ENCODE results near the gene RPRML.
"Not testable (repeated sequence)": the region's sequence is repeated elsewhere in the genome, so short reads cannot be mapped to it uniquely, and the experiment has no call there.

RPRML gene

GRCh38 chr17:46976626-46977270 is 2.3 kb downstream of the RPRML start:
- peak in 1 of 14 donors; percentile 77 for DNase-seq

GRCh38 chr17:46975287-46975686 is 3.8 kb downstream of the RPRML start:
- no peak for DNase-seq

GRCh38 chr17:46974086-46974485 is 5.0 kb downstream of the RPRML start:
- DNase-seq, result peak in 1 of 14 donors; percentile 88

- DNase-seq, result peak in 1 of 14 donors; percentile 29
Measured at GRCh38 chr17:46972346-46972745, 6.7 kb downstream of the RPRML start.

GRCh38 chr17:46971647-46972300 is 7.3 kb downstream of the RPRML start:
- no peak for DNase-seq

GRCh38 chr17:46968896-46969295 is 10.2 kb downstream of the RPRML start:
- no peak for DNase-seq

- DNase-seq, result no peak
Measured at GRCh38 chr17:46968224-46968834, 10.7 kb downstream of the RPRML start.

- DNase-seq, result no peak
Measured at GRCh38 chr17:46964315-46965265, 14.5 kb downstream of the RPRML start.

GRCh38 chr17:46963571-46963970 is 15.5 kb downstream of the RPRML start:
- DNase-seq, result no peak

- no peak for DNase-seq
Measured at GRCh38 chr17:46962374-46962790, 16.7 kb downstream of the RPRML start.

GRCh38 chr17:46960152-46960551 is 18.9 kb downstream of the RPRML start:
- DNase-seq, result no peak

GRCh38 chr17:46958041-46958591 is 20.9 kb downstream of the RPRML start:
- no peak for DNase-seq

- DNase-seq, result not testable (repeated sequence)
Measured at GRCh38 chr17:46953191-46953590, 25.9 kb downstream of the RPRML start.

- no peak for DNase-seq
Measured at GRCh38 chr17:46952115-46952514, 26.9 kb downstream of the RPRML start.

GRCh38 chr17:46951706-46952105 is 27.3 kb downstream of the RPRML start:
- no peak for DNase-seq

- no peak for DNase-seq
Measured at GRCh38 chr17:46950997-46951621, 27.9 kb downstream of the RPRML start.

GRCh38 chr17:46950342-46950996 is 28.6 kb downstream of the RPRML start:
- no peak for DNase-seq

GRCh38 chr17:46949291-46950174 is 29.5 kb downstream of the RPRML start:
- DNase-seq, result peak in 1 of 14 donors; percentile 71

GRCh38 chr17:46948544-46948943 is 30.5 kb downstream of the RPRML start:
- no peak for DNase-seq

GRCh38 chr17:46947216-46947615 is 31.8 kb downstream of the RPRML start:
- DNase-seq, result no peak

Data from C1 segment of cervical spinal cord (tissue), 14 donors.